ENCODE data around the gene MORF4L1.

Gene MORF4L1

GRCh38 chr15:78946493-78946892, 73.8 kb downstream of the MORF4L1 start:
- no peak for DNase-seq (ENCODE audit: low read depth)

GRCh38 chr15:78947506-78947905, 74.8 kb downstream of the MORF4L1 start:
- no peak for DNase-seq (ENCODE audit: low read depth)
